NCI-H526 (cell line): Measurements from ENCODE around the gene PIK3R5.
A peak's percentile ranks its signal among the peaks of the same experiment; 100 is the strongest.
"Not testable (repeated sequence)": the region's sequence is repeated elsewhere in the genome, so short reads cannot be mapped to it uniquely, and the experiment has no call there.

Source experiments
- DNase-seq, 2 experiments: peaks; one replicate each; lab custom pipeline; 2025; lab: John Stamatoyannopoulos, UW

PIK3R5 gene

GRCh38 chr17:8986295-8986694 is 20.8 kb upstream of the PIK3R5 start:
- no peak for DNase-seq

GRCh38 chr17:8985054-8985701 is 19.7 kb upstream of the PIK3R5 start:
- DNase-seq = no peak

GRCh38 chr17:8984225-8984624 is 18.7 kb upstream of the PIK3R5 start:
- DNase-seq = not testable (repeated sequence)

- no peak for DNase-seq
Measured at GRCh38 chr17:8981443-8981842, 15.9 kb upstream of the PIK3R5 start.

- DNase-seq = no peak
Measured at GRCh38 chr17:8979715-8980114, 14.2 kb upstream of the PIK3R5 start.

- peak; percentile 70 to 77 for DNase-seq
Measured at GRCh38 chr17:8976638-8977037, 11.1 kb upstream of the PIK3R5 start.

- DNase-seq = no peak
Measured at GRCh38 chr17:8975091-8975725, 9.7 kb upstream of the PIK3R5 start.

GRCh38 chr17:8969901-8970300 is 4.4 kb upstream of the PIK3R5 start:
- no peak for DNase-seq

GRCh38 chr17:8968503-8968902 is 3.0 kb upstream of the PIK3R5 start:
- DNase-seq = no peak

GRCh38 chr17:8967861-8968260 is 2.4 kb upstream of the PIK3R5 start:
- no peak for DNase-seq

GRCh38 chr17:8966926-8967325 is 1.4 kb upstream of the PIK3R5 start:
- no peak for DNase-seq

- peak in 1 of 2 experiments; percentile 36 for DNase-seq
Measured at GRCh38 chr17:8964801-8965393, 610 bp downstream of the PIK3R5 start.

- DNase-seq = no peak
Measured at GRCh38 chr17:8963647-8964258, 1.8 kb downstream of the PIK3R5 start.

GRCh38 chr17:8963014-8963413 is 2.5 kb downstream of the PIK3R5 start:
- no peak for DNase-seq

GRCh38 chr17:8961829-8962228 is 3.7 kb downstream of the PIK3R5 start:
- no peak for DNase-seq

- DNase-seq = peak; percentile 81 to 82
Measured at GRCh38 chr17:8960325-8961140, 5.0 kb downstream of the PIK3R5 start.

GRCh38 chr17:8959312-8959918 is 6.1 kb downstream of the PIK3R5 start:
- DNase-seq = peak in 1 of 2 experiments; percentile 29

GRCh38 chr17:8957721-8958120 is 7.8 kb downstream of the PIK3R5 start:
- DNase-seq = no peak

GRCh38 chr17:8956465-8956902 is 9.0 kb downstream of the PIK3R5 start:
- no peak for DNase-seq

GRCh38 chr17:8955021-8955959 is 10.2 kb downstream of the PIK3R5 start:
- no peak for DNase-seq

GRCh38 chr17:8954339-8954738 is 11.2 kb downstream of the PIK3R5 start:
- no peak for DNase-seq
